GM19328 (cell line): ENCODE measurements around the gene ADCY1.
"Not testable (repeated sequence)": the region's sequence is repeated elsewhere in the genome, so short reads cannot be mapped to it uniquely, and the experiment has no call there.

ENCODE experiments used
- ATAC-seq: cut with Tn5 transposase; IDR thresholded peaks from one replicate; pipeline ENCODE4 v1.9.1; 2021; ENCODE audit warnings: mild to moderate bottlenecking, moderate library complexity; ENCODE audit not compliant: unreplicated experiment

The ADCY1 gene

DNA sequence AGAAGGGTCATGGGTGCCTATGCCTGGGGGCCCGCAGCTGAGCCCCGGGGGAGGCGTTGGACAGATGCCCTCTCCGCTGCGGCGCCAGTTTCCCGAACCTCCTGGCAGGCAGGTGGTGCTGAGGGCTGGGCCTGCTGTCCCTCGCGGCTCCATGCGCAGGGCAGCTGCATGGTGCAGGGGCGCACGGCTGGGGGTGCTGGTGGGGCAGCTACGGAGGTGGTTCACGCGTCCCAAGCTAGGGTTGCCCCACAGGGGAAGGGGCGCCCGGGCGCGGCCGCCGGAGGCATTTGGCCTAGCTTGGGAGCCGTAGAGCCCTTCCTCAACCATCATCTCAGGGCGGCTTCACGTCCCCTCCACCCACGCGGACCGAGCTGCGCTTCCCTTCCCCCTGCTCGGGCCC lies 152.7 kb downstream of the ADCY1 start:
- ATAC-seq, result no peak

DNA sequence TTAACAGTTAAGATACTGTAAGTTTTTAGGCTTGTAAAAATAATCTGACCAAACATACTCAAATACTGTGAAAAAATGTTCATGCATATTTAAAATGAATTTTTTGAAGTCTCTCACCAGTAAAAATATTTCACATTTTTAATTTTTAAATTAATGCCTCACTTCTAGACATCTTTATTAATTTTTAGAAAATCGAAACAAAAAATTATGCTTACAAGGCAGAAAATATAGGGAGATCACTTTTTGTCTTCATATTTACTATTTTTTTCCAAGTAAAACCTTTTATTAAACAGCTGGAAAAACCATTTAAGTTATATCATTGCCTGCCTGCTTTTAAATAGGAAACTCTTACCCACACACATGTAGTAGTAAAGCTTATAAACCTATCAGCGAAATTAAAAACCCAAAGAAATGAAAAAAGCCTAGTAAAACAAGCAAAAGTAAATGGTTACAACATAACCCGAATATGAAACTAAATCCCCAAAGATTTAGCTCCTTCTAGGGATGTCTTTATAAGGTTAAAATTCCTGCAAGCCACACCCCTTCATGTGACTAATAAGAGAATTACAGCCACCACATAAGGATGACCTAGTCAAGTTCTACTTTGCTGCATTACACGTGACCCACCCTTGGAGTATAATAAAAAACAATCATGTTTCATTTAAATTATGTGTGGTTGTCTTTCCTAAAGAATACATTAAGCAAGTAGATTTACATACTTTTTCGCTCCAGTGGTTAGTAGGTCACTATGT lies 157.7 kb downstream of the ADCY1 start:
- ATAC-seq, result not testable (repeated sequence)

DNA sequence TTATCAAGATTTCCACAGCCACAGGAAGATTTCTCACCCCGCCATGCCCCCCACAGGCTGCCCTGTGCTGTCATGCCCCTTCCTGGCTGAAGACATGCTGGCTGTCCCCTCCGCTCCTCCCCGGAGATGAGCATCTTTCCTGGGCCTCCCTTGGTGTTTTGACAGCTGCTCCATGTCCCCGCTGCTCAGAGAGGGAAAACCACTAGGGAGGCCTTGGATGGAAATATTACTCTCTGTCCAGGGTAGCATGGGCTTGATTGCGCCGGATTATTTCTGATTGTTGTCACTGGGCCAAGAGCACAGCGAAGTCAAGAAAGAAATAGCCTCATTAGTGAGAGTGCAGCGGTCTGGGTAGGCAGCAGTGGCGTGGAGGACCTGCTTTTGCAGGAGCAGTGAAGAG lies 164.8 kb downstream of the ADCY1 start:
- ATAC-seq, result not testable (repeated sequence)

DNA sequence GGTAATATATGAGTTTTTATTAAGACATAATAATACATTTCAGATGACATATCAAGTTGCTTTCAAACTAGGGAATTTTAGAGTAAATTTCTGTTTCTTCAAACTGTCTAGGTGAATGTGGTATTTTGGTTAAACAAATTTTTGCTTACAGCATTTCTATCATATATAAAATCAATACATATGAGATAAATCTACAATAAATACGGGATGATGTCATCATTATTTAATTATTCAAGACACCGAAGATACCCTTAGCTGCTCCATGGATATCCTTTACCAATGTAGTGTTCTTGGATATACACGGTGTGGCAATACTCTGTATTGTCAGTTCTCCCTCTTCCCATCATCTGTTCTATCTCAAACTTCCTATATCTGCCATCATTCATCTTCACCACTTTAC lies 166.4 kb downstream of the ADCY1 start:
- not testable (repeated sequence) for ATAC-seq

DNA sequence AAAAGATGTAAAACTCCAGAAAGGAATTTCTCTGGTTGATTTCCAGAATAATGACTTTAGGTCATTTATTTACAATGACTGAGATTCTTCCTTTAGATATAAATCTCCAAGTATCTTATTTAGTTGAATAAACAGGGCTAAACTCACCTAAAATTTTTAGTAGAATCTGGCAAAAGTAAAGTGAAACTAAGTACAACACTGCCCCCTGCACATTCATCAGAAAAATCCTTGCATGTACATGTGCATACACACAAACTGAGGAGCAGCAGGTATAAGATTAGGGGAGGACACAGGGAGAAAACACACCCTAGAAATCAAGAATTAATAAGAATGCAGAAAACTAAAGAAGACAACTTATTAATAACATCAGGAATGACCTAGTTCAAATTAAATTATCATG lies 174.8 kb downstream of the ADCY1 start:
- ATAC-seq, result not testable (repeated sequence)

DNA sequence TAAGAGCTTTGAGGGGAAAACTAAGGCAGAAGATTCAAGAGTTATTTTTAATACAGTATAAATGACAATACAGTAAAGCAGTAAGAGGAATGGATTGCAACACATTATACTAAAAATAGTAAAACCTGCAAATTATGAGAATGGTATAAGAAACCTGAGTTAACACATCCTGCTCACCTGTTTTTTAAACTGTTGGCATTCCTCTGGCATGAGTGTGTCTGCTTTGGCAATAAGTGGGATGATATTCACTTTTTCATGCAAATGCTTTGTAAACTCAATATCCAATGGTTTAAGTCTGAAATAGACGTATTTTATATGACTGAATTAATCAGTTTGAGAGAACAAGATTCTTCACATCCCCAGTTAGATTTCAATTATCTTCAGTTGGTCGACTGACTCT lies 177.2 kb downstream of the ADCY1 start:
- not testable (repeated sequence) for ATAC-seq

DNA sequence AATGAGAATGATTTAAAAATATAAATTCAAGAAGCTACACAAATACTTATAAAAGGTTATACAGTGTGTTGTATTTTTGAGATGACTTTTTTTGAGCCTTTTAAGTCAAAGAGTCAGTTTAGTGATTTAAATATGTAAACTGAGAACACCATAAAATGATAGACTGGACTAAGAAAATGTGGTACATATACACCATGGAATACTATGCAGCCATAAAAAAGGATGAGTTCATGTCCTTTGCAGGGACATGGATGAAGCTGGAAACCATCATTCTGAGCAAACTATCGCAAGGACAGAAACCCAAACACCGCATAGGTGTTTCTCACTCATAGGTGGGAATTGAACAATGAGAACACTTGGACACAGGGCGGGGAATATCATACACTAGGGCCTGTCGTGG lies 182.2 kb downstream of the ADCY1 start:
- ATAC-seq, result not testable (repeated sequence)

DNA sequence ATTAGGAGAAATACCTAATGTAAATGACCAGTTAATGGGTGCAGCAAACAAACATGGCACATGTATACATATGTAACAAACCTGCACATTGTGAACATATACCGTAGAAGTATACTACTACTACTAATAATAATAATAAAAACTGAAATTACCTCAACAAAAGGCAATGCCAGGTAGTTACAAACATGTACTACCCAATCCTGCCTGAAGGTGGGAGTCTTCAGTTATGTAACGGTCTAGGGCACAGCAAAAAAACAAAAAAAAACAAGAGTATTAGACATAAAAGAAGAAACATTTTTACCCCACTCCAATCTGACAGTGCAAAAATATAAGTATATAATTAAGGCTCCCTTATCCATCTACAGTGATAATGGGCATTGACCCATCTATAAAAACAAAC lies 182.6 kb downstream of the ADCY1 start:
- ATAC-seq, result not testable (repeated sequence)

DNA sequence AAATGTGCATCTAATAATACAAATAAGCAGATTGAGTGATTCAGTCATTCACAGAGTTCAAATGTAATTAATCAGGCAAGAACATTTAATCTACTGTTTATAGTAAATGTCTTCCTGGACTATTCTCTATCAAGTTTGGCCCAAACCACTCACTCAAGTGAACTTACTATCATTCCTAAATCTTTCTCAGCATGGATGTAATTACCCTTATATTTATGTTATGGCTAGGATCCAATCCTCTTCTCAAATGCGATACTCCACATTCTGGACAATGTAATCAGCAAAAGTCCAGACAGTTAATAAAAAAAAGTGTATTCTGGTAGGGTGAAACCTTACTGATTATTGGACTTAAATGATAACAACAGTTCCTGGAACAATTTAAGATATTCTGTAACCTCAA lies 185.3 kb downstream of the ADCY1 start:
- not testable (repeated sequence) for ATAC-seq

DNA sequence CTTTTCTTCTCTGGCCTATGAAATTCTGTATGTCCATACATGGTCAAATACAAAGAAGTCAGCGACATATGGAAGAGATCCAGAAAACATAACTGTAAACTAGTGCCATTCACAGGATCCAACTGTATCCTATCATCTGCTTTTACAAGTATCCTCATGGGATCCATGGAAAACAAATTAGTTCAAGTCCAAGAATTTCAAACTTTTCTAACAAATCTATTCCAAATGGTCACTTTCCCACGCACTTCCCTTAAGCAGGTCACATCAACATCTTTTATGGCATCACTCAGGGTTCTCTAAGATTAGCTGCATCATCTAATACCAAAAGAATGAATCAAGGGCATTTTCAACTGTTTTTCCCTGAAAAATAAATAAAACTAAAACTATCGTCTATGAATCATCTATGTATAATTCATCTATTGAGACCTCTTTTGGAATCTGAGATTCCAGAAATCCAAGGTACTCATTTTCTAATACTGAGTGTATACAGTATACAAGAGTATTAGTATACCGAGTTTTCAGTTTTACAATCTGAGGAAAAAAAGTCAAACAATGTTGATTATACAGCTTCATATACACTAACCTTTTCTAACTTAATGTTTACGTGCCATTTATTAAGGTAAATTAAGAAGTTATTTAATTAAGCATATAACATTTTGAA lies 187.5 kb downstream of the ADCY1 start:
- not testable (repeated sequence) for ATAC-seq

DNA sequence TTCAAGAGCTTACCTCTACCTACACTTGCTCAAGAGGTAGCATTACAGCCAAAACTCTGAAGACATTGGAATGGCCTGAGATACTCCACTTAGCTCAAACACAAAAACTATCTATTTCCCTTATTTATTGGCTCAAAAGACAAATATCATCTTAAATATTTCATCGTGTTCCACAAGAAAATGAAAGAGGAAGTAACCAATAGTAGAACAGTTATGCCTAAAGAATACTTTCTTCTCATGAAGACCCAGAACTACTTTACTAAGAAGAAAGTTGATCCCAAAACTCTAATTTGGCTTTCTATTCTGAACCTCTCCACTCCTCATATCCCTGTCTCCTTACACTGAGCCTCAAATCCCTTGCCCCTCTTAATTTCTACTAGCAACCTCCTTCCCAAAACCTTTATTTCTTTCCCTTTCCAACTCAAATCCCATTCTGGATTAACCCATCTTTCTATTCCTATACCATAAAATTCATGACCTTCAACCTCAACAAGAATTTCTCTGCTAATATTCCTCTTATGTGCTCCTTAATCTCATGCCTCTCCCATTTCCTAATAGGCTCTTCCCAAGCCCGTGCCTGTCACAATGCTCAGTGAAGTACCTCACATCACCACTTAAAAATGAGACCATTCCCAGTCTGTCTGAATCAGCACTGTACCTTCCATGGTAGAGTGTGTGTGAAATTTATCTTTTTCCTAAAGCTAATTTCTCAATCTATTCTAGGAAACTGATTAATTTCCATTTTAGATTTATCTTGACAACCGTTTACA lies 188.2 kb downstream of the ADCY1 start:
- not testable (repeated sequence) for ATAC-seq

DNA sequence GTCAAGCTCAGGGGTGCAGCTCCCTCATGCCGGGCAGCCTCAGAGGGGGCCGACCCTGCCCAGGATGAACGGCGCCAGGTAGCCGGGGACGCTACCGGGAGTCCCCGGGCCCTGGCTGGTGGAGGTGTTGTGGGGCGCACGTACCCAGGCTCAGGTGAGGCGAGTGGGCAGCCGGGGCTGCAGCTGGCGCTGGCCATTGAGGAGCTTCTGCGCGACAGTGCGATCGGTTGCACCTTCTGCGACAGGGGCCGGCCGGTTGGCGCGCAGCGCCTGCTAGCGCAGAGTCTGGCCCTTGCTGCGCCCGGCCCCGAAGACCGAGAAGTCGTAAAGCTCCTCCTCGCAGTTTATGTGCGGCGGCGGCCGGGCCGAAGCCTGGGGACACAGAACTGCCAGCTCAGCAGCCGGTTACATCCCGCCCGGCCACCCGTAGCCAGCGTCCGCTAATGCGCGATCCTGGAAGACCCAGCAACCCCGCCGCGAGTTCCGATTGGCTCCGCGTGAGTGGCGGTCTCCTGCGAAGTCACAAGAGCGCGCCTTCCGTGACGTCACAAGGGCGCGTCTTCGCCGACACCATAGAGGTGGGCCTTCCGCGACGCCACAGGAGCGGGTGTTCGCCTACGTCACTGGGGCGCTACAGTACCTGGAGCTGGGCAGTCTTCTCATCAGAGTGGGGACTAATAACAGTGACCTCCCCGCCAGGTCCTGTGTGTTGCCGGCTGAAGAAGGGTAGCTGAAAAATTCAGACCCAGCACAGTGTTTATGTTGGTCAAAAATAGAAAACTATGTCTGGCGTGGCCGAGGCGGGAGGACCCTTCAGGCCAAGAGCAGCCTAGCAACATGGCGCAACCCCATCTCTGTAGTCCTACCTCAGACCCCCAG lies 194.6 kb downstream of the ADCY1 start:
- ATAC-seq, result peak; percentile 100

DNA sequence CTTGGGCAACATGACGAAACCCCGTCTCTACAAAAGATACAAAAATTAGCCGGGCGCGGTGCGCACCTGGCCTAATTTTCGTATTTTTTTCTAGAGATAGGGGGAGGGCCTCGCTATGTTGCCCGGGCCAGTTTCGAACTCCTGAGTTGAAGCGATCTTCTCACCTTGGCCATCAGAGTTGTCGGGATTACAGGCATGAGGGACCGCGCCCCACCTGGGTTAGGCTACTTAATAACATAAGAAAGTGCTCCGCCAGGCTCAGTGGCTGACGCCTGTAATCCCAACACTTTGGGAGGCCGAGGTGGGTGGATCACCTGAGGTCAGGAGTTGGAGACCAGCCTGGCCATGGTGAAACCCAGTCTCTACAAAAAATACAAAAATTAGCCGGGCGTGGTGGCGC lies 195.5 kb downstream of the ADCY1 start:
- not testable (repeated sequence) for ATAC-seq
